HG03159 (cell line): Measurements from ENCODE around the gene GSTM2.

ENCODE experiments used
- ATAC-seq: cut with Tn5 transposase; IDR thresholded peaks from one replicate; pipeline ENCODE4 v1.9.1; 2021; ENCODE audit warnings: mild to moderate bottlenecking, moderate library complexity; ENCODE audit not compliant: unreplicated experiment

The GSTM2 gene

DNA sequence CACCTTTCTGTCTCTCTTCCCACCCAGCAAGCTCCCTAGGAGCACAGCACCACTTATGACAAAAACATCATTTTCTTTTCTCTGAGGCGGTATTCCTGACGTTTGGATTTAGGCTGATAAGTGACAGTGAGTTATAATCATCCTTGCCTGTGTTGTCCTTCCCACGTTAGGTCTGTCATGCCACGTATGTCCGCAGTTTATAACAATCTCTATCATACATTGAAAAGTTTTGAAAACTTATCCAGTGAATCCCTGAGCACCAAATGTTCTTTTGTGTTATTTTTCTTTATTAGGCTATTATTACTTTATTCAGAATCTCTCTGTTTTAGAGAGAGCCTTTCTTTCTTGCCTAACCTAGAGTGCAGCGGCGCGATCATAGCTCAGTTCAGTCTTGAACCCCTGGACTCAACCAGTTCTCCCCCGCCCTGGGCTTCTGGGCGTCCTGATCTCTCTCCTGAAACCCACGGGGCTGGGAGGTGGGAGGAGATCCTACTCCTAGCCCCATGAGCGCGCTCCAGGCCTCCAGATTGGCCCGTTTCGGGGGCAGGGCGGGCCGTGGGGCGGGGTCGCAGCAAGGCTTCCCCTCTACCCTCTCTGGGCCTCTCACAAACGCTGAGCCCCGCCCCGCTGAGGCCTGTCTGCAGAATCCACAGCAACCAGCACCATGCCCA, at the start of gene GSTM2:
TSS of gene GSTM2 (plus strand) at position 606 of the 671 bp plus-strand sequence. CDS start at position 665, 59 bp downstream.
- ATAC-seq: peak; percentile 83

DNA sequence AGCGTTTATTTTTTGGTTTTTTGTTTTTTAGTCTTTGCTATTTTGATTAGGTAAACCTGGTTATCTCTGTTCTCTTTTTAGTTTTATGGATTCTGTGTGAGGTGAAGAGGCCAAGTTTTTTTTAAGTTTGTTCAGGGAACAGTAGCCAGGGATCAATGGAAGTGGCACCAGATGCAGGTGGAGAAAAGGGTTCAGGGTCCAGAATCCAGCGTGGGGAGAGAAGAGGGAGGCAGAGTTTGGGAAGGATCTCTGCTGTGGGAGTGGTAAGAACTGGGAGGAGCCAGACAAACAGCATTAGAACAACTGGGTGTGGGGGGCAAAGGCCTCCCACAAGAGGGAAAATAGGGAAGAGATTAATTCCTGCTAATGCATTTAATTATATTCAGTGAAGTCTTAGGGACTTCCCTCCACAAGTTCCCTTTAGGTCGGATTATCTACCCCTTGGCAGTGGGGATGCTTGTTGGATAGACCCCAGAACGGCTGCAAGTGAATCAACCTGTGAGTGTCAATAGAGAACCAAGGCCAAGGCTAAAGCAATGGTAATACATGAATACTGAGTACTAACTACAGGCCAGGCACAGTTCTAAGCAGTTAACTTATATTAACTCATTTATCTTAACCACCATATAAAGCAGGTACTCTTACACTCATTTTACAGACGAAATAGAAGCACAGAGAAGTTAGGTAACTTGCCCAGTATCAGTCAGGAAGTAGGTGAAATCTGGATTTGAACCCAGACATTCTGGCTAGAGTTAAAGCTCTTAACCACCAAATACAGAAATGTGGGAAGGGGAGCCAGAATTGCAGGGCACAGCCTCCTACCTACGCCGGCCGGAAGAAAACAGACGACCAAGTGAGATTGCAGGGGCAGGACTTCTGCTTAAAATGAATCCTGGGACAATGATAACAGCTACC, 48.9 kb upstream of the GSTM2 start:
- ATAC-seq: no peak

DNA sequence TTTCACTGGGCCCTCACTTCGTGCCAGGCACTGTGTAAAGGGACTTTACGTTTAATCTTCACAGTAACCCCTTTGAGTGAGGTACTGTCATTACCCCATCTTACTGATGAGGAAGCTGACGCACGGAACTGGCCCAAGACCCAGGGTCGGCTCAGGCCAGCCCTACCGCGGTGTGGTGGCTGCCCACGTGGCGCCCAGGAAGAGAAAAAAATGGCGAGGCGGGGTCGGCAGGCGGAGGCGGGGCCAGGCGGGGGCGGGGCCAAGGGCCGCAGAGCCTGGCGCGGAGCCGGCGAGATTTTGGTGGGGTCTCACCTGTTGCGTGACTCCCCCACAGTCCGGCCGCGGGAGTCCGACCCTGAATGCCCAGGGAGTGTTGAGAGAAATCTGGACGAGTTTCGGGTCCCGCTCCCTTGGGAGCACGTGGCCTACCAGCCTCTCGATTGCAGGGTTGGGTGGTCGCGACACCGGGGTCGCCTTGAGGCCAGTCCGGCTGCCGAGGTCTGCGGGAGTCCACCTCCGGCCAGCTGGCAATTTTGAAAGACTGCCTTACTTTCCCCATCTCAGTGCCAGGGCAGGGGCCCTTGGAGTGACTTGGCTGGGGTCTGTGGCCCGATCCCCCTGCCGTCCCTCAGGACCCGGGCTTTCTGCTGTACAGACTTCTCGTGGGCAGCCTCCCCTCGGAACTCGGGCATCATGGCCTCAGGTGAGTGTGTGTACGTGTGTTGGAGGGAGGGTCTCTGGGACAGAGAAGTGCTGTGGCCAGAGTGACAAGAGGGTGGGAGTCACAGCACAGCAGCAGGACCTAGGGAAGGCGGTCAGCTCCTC, 48.1 kb upstream of the GSTM2 start, which contains the start of the genes AMPD2 and GNAT2:
TSS of gene AMPD2 (plus strand) at position 262 of the 825 bp plus-strand sequence. CDS start 1,339 bp downstream, outside the sequence.
TSS of gene GNAT2 (minus strand) at position 41 of the 825 bp plus-strand sequence. CDS start 6,746 bp downstream, outside the sequence.
- peak; percentile 56 for ATAC-seq

DNA sequence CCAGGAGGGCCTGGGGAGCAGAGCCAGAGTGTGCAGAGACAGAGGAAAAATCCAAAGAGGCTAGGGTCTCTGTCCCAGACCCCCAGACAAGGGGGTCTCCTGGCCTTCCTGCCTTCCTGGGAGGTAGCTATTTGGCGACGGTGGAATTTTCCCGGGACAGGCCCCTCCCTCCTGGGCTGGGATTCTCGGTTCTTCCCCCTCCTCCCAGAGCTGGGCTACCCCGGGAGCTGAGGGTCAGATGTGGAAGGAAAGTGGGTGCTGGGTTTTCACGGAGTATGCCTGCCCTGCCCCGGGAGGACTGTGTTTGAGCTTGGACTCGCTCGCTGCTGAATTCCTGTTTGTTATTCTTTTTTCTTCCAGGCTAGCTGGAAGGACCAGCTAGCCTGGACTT, 47.5 kb upstream of the GSTM2 start:
- no peak for ATAC-seq

DNA sequence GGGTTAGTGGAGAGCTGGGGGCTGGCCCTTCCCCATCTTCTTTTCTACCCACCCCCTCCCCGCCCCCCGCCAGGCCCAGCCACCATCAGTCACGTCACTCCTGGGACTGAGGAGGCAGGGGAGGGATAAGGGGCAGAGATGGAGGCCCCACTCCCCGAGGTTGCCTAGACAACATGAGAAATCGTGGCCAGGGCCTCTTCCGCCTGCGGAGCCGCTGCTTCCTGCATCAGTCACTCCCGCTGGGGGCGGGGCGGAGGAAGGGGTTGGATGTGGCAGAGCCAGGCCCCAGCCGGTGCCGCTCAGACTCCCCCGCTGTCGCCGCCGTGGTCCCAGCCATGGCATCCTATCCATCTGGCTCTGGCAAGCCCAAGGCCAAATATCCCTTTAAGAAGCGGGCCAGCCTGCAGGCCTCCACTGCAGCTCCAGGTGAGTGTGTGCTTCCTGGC, 47.0 kb upstream of the GSTM2 start:
- ATAC-seq: peak; percentile 65

DNA sequence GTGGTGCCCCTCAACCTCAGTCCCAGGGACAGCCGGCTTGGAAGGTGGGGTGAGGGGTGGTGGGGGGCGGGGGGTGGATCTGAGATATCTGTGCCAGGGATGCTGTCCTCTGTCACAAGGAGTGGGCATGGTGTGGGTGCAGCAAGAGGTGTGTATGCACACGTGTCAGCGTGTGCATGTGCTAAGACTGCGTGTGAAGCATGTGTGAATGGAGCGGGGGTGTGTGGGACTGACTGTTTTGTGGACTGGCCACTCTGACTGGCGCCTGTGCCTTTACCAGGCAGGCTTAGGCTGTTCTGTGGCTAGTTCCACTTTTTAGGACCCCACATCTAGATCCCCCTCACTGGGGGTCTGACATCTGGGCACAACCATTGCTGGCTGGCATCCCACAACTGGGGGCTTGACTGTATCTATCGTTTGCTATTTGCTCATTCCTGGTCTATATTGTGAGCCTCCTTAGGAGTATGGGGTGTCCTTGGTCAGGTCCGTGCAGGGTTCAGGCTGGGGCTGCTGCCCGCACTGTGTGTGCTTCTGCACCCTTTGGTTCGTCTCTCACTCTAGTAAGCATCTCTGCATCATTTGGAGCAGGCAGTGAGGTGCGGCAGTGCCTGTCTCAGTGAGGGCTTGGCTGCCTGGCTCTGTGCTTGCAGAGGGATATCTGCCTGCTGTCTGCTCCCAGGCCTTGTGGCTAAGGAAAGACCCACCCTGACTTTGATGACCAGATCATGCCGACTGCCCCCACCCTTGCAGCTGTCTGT, 46.3 kb upstream of the GSTM2 start:
- no peak for ATAC-seq

DNA sequence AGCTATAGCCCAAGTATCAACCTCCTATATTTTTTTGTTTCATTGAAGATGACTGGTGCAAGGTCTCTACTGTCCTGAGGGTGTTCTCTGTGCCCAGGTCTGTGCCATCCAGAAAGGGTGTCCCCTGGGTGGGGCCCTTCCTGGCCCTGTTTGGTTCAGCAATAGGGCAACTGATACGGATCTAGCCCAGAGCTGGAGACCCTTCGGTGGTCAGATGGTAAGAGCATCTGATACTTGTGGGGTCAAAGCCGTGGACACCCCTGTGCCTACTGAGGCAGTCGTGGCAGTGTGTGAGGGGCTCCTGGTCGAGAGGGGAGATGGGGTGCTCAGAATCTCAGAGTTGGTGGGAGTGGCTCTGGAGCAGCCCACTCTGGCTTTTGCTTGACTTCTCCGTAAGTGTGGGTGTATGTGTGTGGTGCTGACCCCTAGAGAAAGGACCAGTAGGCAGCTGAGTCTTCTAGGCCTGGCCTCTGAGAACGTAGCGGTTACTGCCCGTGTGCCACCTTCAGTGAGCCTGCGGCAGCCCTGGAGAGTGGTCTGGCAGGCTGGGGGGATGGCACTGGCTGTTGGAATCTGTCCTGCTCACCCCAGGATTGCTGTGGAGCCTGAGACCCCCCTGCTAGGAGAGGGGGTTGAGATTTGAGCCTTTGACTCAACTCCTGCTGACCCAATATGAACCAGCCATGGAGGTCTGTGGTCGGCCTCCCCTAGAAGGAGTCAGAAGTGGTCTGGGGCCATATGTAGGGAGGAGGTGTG, 45.5 kb upstream of the GSTM2 start:
- ATAC-seq: no peak

DNA sequence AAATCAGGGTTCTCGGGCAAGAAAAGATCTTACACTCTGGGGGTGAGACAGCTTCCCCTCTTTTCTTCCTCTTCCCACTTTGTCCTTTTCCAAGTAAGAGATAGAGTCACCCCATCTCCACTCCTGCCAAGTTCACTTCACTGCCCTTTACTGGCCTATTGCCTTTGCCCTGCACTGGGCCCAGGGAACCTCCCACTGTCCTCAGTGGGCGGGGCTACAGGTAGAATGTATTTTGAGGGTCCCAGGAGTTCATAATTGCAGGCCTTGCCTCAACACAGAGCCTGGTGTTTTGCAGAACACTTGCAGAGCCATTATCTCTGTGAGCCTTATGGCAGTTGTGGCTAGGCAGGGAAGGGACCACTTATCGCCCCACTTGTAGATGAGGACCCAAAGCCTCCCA, 45.0 kb upstream of the GSTM2 start:
- no peak for ATAC-seq

DNA sequence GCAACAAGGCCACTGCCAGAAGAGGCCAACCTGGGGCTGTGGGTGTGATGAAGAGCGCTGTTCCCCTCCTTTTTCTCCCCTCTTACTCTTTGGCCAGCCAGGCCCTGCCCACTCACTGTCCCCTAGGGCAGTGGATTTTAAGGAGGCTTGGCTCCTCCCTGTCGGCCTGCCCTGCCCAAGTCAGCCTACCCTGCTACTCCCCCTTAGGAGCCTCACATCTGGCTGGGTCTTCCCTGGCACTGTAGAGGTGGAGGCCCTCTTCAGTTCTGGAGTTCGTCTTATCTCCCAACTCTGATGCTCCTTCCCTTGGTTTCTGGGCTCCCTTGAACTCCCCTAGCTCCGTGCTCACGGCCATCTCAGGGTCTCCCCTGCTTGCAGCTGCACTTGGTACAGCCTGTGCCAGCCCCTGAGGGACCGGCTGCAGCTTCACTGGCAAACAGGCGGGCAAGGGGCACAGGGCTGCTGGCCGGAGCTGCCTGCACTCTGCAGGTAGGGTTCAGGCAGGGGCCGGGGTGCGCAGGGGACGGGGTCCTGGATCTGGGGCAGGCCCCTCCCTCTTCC, 44.2 kb upstream of the GSTM2 start:
- no peak for ATAC-seq

DNA sequence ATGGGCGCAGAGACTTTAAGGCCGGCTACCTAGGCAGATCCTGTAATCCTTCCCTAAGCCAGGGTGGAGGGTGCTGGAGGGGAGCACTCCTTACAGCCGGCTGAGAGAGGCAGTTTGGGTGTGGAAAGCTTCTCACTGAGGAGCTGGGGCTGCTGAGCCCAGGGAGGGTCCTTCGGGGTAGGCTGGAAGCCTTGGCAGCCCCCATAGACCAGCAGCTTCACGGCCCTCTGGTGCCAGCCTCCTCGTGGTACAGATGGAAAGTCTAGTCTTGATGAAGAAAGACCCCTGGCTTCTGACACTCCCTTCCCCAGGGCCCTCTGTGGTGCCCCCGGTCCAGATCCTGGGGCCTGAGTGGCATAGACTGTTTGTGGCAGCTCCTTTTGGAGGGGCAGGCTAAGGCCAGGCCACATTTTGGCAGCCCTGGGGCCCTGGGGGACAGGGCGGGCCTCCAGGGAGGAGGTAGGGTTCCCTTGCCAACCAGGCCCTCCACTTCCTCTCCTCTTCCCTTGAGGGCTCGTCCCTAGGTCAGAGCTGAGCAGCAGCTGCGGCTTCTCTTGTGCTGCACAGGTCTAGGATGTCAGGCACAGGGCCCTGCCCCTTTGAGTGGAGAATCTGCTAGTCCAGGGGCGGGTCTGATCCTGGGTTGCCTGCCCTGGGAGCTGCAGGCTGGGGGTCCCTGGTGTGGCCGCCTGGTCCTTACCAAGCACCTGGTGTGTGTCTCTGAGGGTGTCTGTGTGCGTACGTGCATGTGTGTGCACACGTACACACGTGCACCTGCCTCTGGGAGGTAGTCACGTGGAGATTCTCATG, 43.5 kb upstream of the GSTM2 start:
- ATAC-seq: no peak

DNA sequence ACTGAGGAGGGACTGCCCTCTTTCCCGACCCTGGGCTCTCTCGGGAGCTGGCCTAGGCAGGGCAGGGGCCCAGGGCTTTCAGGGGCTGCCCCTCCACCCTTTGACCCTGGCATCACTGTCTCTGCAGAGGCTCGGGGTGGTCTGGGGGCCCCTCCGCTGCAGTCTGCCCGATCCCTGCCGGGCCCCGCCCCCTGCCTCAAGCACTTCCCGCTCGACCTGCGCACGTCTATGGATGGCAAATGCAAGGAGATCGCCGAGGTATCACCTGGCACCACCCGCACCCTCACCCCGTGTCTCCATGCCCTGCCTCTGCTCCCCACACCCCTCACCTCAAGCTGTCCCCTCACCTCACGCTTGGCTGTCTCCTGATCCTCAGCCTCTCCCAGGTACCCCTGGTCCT, 42.7 kb upstream of the GSTM2 start:
- ATAC-seq: no peak

DNA sequence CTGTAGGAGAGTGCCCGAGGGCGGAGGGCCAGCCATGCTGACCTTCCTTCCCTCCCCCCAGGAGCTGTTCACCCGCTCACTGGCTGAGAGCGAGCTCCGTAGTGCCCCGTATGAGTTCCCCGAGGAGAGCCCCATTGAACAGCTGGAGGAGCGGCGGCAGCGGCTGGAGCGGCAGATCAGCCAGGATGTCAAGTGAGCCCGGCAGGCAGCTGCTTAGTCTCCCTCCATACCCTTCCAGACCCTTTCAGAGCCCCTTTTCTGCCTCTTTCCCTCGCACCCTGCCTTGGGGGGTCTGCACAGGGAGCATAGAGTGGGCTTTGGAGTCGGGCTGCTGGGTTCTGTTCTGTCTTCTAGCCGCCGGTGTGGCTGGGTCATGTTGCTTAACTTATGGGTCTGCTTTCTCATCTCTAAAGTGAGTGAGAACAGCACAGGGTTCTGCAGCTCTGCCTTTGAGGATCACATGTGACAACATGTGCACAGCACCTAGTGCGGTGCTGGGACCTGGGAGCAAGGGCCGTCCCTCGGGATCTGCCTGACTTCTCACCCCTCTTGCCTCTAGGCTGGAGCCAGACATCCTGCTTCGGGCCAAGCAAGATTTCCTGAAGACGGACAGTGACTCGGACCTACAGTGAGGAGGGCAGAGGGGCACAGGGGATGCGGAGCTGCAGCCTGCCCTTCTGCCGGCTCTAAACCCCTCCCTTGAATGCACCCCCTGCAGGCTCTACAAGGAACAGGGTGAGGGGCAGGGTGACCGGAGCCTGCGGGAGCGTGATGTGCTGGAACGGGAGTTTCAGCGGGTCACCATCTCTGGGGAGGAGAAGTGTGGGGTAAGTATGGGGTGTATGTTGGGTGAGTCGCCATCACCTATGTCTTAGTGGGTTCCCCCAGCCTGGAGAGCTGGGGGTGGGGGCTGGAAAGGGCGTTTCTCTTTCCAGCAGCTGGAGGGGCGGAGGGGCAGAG, 42.0 kb upstream of the GSTM2 start:
- no peak for ATAC-seq

DNA sequence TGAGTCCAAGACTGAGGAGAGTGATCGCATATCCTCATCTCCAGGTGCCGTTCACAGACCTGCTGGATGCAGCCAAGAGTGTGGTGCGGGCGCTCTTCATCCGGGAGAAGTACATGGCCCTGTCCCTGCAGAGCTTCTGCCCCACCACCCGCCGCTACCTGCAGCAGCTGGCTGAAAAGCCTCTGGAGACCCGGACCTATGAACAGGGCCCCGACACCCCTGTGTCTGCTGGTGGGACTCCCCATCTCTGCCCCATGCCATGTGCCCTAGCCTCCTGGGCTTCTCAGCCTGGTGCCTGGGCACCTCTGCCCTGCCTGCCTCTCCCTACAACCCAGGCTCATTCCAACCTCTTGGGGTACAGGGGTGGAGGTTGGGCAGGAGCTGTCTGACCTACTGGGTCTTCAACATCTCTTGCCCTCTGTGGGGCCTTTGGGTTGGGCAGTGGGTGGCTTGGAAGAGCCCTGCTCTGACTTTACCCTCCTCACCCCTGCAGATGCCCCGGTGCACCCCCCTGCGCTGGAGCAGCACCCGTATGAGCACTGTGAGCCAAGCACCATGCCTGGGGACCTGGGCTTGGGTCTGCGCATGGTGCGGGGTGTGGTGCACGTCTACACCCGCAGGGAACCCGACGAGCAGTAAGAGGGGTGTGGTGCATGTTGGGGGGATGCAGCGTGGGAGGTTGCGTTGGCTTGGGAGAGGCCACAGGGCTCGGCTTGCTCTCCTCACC, 41.0 kb upstream of the GSTM2 start:
- no peak for ATAC-seq

DNA sequence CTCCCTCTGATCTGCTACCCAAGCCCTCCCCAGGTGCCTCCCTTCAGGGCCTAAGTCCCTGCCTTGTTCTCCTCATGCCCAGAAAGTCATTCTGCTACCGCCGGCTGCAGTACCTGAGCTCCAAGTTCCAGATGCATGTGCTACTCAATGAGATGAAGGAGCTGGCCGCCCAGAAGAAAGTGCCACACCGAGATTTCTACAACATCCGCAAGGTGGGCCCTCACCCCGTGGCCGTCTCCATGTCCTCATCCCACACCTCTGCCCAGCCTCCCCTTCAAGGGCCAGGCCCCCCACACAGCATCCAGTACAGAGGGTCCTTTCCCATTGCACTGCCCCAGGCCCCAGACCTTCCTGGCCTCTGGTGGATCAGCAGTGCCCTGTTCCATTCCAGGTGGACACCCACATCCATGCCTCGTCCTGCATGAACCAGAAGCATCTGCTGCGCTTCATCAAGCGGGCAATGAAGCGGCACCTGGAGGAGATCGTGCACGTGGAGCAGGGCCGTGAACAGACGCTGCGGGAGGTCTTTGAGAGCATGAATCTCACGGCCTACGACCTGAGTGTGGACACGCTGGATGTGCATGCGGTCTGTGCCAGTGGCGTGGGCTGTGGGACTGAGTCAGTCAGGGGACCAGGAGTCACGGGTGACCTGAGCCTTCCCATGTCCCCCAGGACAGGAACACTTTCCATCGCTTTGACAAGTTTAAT, 40.0 kb upstream of the GSTM2 start:
- ATAC-seq: no peak

DNA sequence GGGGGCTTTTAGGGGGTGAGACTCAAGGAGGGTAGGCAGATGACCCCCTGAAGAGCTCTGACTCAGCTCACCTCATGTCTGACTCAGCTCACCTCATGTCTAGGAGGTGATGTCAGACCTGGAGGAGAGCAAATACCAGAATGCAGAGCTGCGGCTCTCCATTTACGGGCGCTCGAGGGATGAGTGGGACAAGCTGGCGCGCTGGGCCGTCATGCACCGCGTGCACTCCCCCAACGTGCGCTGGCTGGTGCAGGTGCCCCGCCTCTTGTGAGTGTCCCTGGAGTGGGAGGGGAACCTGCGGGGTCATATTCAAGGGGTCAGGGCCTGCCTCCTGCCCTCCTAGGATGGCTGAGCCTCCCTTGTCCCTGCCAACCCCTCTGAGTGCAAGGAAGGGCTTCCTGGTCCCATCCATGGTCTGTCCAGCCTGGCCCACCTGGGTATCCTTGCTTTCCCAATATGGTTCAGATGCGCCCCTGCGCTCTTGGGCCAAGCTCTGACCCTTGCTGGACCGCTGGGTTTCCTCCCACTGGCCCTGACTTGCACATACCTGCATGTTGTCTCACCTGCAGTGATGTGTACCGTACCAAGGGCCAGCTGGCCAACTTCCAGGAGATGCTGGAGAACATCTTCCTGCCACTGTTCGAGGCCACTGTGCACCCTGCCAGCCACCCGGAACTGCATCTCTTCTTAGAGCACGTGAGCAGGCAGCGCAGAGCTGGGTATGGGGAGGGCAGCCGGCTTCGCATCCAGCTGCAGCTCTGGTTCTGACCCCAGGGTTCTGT, 39.1 kb upstream of the GSTM2 start:
- no peak for ATAC-seq
